SK-N-MC (cell line): ENCODE results near the gene SEL1L3.

Experiments
- EZH2 ChIP-seq: fragments of 200-600 bp; sonication (generic); IDR thresholded peaks from one replicate; pipeline ENCODE4 v1.6.1; 2017; ENCODE audit warnings: antibody characterized with exemption
- POLR2AphosphoS5 ChIP-seq: IDR thresholded peaks from 2 replicates; pipeline ENCODE4 v1.6.1; 2012; ENCODE audit warnings: mild to moderate bottlenecking, low read depth, low read length, borderline replicate concordance

GRCh38 chr4:25776795-25777194 is 86.0 kb downstream of the SEL1L3 start:
- TF ChIP-seq POLR2AphosphoS5 (no peak), EZH2 (no peak)
